ENCODE results near the gene SLC22A23.

The SLC22A23 gene, protein sequence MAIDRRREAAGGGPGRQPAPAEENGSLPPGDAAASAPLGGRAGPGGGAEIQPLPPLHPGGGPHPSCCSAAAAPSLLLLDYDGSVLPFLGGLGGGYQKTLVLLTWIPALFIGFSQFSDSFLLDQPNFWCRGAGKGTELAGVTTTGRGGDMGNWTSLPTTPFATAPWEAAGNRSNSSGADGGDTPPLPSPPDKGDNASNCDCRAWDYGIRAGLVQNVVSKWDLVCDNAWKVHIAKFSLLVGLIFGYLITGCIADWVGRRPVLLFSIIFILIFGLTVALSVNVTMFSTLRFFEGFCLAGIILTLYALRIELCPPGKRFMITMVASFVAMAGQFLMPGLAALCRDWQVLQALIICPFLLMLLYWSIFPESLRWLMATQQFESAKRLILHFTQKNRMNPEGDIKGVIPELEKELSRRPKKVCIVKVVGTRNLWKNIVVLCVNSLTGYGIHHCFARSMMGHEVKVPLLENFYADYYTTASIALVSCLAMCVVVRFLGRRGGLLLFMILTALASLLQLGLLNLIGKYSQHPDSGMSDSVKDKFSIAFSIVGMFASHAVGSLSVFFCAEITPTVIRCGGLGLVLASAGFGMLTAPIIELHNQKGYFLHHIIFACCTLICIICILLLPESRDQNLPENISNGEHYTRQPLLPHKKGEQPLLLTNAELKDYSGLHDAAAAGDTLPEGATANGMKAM

DNA sequence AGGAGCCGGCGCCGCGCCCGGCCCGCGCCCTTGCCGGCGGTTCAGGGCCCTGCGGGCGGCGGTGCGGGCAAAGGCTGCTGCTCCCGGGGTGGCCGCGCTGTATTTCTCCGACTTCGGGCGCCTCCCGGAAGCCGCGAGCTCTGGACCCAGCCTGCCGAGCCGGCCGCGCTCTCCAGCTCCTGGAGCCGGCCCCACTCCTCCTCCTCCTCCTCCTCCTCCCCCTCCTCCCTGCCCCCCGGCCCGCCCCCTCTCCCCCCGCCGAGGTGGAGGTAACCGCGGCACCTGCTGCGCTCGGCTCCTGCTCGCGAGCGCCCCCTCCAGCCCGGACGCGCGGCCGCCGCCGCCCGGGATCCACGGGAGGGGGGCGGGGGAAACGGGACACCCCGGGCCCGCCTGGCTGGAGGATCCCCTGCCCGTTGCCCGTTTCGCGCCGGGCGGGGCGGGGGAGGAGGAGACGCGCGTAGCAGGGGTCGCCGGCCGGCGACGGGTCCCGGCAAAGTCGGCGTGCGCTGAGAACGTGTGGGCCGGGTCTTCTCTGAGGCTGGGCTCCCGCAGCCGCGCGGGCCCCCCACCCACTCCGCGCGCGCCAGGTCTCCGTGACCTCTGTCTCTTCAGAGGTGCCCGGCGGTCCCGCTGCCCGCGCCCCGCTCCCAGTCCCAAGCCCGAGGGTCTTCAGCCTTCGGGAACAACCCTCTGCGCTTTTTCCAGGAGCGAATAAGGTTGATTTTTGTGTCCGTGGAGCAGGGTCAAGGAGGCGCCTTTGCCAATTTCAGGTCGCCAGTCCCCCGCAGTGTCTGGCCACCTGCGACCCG lies at the start of gene SLC22A23:
Gene SLC22A23, minus strand, starts transcription at position 153 of the 812 bp plus-strand sequence. CDS start 491 bp downstream, outside the sequence.
- peak; percentile 72 for DNase-seq (ENCODE audit: low read depth)

DNA sequence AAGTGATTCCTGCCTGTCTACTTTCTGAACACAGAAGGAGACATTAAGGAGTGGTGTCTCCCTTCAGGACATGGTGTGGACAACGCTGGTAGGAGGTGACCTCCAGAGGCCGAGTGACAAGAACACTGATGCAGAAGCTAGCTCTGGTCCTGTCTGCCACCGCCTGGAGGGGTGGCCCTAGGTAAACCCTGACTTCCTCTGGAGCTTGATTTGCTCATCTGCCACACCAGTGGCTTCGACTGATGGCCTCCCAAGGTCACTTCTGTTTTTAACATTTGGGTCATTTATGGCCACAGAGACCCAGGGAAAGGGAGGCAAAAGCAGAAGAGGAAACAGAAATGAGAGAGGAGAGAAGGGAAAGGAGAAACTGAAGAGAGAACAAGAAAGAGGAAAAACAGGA lies 49.4 kb upstream of the SLC22A23 start:
- no peak for DNase-seq (ENCODE audit: low read depth)

GRCh38 chr6:3504938-3505805 lies 48.3 kb upstream of the SLC22A23 start:
- no peak for DNase-seq (ENCODE audit: low read depth)

DNA sequence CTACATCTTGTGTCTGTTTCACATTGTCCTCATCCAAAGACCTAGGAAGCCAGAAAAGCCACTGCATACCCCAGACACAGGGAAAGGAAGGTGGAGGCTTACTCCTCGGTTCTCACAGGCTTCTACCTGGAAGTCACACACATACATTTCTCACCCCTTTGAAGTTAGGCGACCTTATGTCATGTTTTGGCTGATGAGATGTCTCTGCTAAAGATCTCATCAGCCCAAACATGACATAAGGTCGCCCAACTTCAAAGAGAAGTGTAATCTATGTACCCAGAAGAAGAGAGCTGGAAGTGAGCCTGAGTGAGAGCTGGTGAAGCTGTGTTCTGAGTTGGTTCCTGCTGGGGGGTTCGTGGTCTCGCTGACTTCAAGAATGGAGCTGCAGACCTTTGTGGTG lies 47.5 kb upstream of the SLC22A23 start:
- no peak for DNase-seq (ENCODE audit: low read depth)

- no peak for DNase-seq (ENCODE audit: low read depth)
Observed at GRCh38 chr6:3501826-3502500, 45.1 kb upstream of the SLC22A23 start.

GRCh38 chr6:3500262-3501014 lies 43.6 kb upstream of the SLC22A23 start:
- no peak for DNase-seq (ENCODE audit: low read depth)

DNA sequence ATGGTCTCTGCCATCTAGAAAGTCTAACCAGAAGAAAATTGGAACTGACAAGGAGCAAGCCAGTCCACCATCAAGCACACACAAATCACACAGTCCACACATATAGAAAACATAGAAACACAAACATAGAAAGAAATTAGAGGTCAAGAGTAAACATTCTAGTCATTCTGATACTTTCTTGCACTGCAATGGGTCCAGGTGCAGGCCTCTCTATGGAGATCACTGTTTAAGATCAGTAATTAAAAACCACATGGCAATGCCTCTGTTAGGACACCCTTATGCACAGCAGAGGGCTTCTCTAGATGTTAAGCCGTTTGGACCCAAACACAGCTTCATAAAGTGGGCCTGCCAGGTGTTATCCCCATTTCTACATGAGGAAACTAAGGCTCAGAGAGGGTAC lies 42.8 kb upstream of the SLC22A23 start:
- no peak for DNase-seq (ENCODE audit: low read depth)

DNA sequence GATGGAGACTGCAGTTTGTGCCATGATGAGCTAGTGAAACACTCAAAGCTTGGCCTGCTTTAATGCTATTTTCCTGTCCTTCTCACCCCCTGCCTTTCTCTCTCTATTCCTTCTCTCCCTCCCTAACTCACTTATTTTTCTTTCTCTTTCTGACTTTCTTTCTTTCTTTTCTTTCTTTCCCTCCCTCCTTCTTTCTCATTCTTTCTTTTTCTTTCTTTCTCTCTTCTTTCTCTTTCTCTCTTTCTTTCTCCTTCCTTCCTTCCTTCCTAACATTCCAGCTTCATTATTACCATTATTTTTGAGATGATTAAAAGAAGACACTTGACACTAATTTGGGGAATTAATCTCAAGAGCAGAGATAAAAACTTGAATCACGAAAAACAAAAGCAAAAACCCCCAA lies 39.5 kb upstream of the SLC22A23 start:
- no peak for DNase-seq (ENCODE audit: low read depth)

- no peak for DNase-seq (ENCODE audit: low read depth)
Observed at GRCh38 chr6:3494391-3495100, 37.7 kb upstream of the SLC22A23 start.

DNA sequence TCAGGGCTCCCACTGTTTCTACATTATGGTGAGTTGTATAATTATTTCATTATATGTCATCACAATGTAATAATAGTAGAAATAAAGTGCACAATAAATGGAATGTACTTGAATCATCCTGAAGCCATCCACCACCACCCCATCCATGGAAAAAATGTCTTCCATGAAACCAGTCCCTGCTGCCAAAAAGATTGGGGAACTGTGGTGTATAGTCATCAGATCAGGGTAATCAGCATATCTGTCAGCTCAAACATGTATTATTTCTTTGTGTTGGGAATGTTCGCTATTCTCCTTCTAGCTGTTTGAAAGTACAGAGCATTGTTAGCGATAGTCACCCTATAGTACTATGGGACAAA lies 33.8 kb upstream of the SLC22A23 start:
- DNase-seq (ENCODE audit: low read depth), result no peak

- no peak for DNase-seq (ENCODE audit: low read depth)
Observed at GRCh38 chr6:3489961-3490624, 33.2 kb upstream of the SLC22A23 start.

GRCh38 chr6:3489027-3489757 lies 32.3 kb upstream of the SLC22A23 start:
- no peak for DNase-seq (ENCODE audit: low read depth)

GRCh38 chr6:3484946-3485345 lies 28.1 kb upstream of the SLC22A23 start:
- DNase-seq (ENCODE audit: low read depth), result no peak

- DNase-seq (ENCODE audit: low read depth), result no peak
Observed at GRCh38 chr6:3484192-3484591, 27.3 kb upstream of the SLC22A23 start.

DNA sequence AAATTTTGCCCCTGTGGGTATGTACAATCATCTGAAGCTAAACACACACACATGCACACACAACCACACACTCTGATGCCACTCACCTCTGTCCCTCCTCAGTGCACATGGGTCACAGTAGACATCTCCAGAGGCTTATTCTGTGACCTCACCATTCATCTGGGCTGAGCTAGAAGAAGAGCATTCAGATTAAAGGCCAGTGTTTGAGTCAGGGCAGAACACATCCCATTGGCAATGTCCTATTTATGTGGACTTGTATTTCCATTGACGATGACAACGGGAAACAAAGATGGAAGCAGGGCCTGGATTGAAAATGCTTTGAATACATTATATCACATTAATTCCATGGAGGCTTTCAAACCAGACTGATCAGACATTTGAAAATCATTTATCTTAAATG lies 26.8 kb upstream of the SLC22A23 start:
- no peak for DNase-seq (ENCODE audit: low read depth)

DNA sequence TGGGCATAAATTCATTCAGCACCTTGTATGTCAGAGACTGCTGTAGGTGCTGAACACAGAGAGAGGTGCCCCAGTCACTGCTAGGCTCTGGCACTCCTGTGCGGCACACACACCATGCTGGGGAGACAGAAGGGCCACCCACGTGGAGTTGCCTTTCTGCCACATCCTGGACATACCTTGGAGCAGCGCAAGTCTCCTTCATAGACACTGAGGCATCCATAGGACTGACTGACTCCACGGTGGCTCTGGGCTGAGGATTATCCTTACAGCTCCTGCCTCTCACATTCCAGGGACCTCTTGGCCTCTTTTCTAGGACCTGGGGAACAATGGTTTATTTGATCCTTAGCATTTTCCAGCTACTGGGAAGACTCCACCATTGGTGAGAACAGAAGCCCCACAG lies 26.0 kb upstream of the SLC22A23 start:
- no peak for DNase-seq (ENCODE audit: low read depth)

DNA sequence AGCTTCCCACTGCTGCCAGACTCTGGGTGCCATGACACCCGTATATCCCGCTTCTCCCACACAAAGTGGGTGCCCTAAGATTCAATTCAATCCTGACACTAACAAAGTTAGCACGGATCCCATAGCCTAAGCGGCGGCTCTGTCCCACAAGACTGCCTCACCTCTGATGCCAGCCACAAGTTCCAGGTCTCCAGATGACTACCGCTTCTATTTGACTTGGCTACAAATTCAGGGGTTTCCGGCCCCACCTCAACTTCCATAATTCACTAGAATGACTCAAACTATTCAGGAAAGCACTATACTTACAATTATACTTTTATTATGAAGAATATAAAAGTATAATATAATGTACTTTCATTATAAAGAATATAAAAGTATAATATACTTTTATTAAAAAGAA lies 24.8 kb upstream of the SLC22A23 start:
- no peak for DNase-seq (ENCODE audit: low read depth)

DNA sequence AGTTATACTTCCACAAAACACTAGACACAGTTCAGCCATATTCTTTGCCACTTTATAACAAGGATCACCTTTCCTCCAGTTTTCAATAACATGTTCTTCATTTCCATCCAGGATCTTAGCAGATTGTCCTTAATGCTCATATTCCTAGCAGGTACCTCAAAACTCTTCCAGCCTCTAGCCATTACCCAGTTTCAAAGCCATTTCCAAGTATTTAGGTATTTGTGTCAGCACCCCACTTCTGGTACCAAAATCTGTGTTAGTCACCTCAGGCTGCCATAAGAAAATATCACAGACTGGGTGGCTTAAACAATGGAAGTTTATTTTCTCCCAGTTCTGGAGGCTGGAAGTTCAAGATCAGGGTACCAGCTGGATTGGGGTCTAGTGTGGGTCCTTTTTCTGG lies 23.2 kb upstream of the SLC22A23 start:
- no peak for DNase-seq (ENCODE audit: low read depth)

DNA sequence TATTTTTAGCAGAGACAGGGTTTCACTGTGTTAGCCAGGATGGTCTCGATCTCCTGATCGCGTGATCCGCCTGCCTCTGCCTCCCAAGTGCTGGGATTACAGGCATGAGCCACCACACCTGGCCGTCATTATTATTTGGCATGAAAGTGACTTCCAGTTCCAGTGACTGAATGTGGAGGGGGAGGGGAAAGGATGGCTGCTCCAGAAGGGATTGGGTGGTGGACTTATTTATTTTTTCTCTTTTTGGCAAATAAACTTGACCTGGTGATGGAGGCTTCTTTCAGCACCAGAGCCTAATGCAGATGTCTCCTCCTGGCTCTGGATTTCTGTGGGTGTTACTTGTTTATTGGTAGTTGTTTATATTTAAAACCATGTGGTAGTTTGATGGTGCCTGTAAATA lies 16.9 kb upstream of the SLC22A23 start:
- DNase-seq (ENCODE audit: low read depth), result no peak
